Amniotic stem cell (primary cell): Measurements from ENCODE around the gene TESPA1.
A peak's percentile ranks its signal among the peaks of the same experiment; 100 is the strongest.
"Not testable (repeated sequence)": the region's sequence is repeated elsewhere in the genome, so short reads cannot be mapped to it uniquely, and the experiment has no call there.

Experiments
- DNase-seq: peaks from one replicate; lab custom pipeline; 2025; lab: John Stamatoyannopoulos, UW

The TESPA1 gene

GRCh38 chr12:54945082-54945481, 39.5 kb downstream of the TESPA1 start:
- DNase-seq: no peak

GRCh38 chr12:54943292-54943691, 41.3 kb downstream of the TESPA1 start:
- not testable (repeated sequence) for DNase-seq

DNA sequence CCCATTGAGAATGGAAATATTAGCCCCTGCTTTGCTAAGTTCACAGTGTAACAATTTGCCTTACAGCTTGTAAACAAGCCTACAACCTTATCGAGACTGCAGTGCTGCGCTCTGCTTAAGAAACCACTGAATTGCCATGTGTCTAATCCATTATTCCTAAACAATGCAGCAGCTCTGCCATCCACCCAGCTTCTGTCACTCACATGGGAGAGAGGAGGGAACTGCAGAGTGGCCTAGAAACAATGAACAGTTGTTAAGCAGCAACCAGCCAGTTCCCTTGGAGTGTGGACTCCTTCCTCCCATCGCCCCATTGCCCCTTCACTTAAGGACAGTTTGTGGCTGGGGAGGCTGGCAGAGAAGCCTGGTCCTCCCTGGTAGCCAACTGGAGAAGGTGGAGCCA, 42.9 kb downstream of the TESPA1 start:
- no peak for DNase-seq

DNA sequence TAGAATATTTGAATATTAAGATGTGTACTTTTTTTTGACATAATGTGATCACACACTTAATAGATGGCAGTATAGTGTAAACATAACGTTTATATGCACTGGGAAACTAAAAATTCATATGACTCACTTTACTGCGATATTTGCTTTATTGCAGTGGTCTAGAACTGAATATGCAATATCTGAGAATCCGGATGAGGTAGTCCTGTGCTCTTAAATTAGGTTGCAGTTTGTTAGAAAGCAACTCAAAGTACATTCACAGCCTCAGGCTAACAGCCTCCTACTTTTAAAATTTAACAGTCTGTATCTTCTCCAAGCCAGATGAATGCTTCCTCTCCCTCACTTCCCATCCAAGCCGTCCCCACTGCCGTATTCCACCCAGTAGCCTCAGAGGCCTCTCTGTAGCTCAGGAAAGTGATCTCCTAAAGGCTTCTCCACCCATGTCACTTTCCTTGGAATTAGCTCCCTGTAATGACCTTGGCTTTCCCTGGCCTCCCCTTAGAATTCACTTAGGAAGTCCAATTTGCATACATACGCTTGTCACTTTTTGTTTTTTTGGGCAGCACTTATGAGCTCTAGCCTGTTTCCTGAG, 43.7 kb downstream of the TESPA1 start:
- DNase-seq: no peak

- no peak for DNase-seq
Observed at GRCh38 chr12:54937929-54938328, 46.6 kb downstream of the TESPA1 start.

GRCh38 chr12:54937376-54937775, 47.2 kb downstream of the TESPA1 start:
- no peak for DNase-seq

DNA sequence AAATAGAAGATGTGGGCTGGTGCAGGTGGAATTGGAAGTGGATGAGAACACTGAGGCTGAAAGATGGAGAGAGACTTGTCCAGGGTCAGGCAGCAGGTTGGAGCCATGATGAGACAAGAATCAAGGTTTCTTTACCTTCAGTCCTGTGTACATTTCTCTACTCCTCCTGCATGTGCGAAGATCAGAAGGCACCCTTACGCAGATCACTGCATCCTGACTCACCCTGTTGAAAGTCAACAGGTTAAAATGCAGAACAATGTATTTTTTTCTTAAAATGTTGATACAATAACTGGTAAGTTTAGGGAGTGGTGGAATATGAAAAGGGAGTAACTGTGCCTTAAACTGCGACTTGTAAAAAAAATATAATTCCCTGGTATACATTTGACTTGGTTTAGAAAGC, 47.8 kb downstream of the TESPA1 start:
- DNase-seq: no peak

DNA sequence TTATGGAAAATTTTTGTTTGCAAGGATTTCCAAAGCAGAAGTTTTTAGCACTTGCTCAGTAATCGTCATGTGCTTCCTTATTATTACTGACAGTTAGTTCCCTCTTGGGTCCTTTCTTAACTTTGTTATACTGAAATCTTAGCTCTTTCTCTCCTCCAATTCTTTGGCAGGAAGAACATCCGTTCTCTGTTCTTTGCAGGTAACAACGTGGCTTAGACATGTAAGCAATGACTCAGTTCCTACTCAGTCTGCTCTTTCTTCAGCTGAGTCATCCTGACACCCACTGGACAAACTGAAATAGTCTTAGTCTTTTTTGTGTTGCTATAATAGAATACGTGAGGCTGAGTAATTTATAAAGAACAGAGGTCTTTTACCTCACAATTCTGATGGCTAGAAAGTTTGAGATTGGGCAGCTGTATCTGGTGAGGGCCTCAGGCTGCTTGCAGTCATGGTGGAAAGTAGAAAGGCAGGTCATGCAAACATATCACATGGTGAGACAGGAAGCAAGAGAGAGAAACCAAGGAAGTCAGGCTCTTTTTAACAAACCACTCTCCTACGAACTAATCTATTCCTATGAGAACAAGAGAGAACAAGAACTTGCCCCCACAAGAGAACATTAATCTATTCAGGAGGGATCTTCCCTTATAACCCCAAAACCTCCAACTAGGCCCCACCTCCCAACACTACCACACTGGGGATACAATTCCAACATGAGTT, 49.2 kb downstream of the TESPA1 start:
- DNase-seq: peak; percentile 44

DNA sequence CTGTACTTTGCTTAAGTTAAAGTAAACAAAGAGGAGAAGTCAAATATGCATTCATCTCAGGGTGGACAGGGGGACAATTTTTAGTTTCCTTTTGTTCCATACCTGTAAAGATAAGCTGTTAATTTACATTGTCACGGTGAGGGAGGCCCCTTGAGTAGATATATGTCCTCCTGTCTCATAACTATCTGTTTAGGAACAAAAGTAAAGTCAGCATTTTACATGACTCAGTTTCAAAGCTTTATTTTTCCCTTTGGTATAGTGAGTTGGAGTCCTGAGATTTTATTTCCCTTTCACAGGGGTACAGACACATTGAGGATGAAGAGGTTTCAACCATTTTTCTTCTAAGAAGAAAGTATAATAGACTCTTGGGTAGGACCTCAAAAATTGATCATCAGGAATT, 50.1 kb downstream of the TESPA1 start:
- no peak for DNase-seq

GRCh38 chr12:54933376-54933775, 51.2 kb downstream of the TESPA1 start:
- DNase-seq: no peak

DNA sequence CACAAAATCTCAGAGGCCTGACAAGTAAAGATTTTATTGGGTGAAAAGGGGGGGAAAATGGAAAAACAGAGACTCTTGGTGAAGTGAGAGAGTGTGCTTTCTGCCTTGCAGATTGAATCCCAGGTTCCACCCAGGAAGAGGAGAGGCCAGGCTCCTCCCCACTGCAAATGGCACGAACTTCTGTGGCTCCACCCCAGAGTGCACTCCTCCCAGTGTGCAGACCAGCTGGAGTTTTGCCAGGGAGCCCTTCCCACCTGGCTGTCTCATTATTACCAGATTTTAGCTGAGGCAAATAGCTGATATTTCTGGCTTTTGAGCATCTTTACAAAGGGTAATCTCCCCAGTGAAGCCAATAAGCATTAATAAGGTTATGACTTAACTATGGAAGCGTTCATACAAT, 51.9 kb downstream of the TESPA1 start:
- no peak for DNase-seq

DNA sequence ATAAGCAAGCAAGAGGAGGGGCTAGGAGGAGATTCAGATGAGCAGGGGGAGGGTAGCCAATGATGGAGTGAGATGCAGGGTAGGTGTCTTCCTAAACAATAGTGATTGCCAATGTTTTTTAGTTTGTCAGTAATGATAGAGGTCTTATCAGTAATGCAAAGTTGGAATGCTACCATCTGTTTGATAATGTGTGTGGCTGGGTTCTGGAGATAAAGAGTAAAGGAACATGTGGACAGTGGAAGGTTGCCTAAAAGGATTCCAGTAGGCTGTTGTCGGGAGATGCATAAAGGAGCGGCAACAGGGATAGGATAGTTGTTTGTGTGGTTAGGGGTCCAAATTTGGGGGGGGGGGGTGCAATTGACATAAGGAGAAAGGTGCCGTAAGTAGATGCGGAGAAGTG, 52.5 kb downstream of the TESPA1 start:
- no peak for DNase-seq

DNA sequence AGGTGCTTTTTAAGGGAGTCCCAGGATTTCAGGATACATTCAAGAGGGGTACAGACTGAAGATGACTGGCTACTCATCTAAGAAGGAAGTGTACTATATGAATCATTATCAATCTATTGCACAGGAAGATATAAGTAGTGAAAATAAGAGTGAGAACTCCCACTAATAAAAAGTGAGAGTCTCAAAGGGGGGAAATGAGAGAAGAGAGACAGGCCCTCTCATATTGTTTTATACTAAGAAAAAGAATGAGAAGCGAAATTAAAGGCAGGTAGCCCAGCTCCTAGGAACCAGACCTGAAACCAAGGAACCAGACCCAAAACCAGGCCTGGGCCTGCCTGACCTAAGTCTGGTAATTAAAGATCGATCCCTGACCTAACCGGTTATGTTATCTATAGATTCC, 54.6 kb downstream of the TESPA1 start:
- DNase-seq: no peak

- no peak for DNase-seq
Observed at GRCh38 chr12:54926246-54926645, 58.3 kb downstream of the TESPA1 start.

- no peak for DNase-seq
Observed at GRCh38 chr12:54924972-54925707, 59.4 kb downstream of the TESPA1 start.

DNA sequence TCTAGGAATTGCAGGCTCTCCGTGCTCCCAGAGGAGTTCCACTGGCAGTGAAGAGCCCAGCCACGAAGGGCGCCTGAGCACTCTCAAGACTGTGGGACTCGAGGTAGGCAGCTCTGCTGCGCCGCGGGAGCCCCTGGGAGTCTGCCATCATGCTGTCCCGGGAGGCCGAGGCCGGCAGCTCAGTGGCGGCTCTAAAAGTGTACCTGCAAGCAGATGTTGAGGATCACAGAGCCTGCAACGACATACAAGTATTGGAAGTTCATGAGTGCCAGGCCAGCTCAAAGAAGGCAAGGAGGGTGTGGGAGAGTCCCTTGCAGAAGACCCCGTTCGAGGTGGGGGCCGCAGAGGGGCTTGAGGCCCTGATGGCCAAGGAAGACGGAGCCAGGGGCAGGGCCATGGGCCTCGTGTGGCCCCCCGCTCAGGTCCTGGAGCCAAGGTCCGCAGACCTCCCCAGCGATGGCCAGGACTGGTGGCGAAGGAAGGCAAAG, 67.5 kb downstream of the TESPA1 start:
- DNase-seq: no peak
